Large intestine (tissue), 3 donors: ENCODE results near the gene PICALM. TPM values are rescaled to one million over a fixed set of nuclear protein-coding genes. Genes with fewer than 3 reads are reported as not detected.

Experiments used
- DNase-seq, 2 donors: peaks; one replicate each; pipeline versions ENCODE4 v3.0.0 to v3.0.0-alpha.2; 2013
- H3K27ac ChIP-seq: one replicate; pipeline ENCODE4 v1.5.1; 2013; ENCODE audit warnings: low read length
- H3K27me3 ChIP-seq: 2 replicates; pipeline ENCODE4 v1.6.1; 2013; ENCODE audit warnings: low read length; ENCODE audit not compliant: control insufficient read depth, insufficient read depth
- H3K36me3 ChIP-seq: 2 replicates; pipeline ENCODE4 v1.6.1; 2013; ENCODE audit warnings: low read length; ENCODE audit not compliant: control insufficient read depth, insufficient read depth
- H3K4me1 ChIP-seq: one replicate; pipeline ENCODE4 v1.6.1; 2013; ENCODE audit warnings: low read length; ENCODE audit not compliant: control insufficient read depth, insufficient read depth
- H3K4me3 ChIP-seq: one replicate; pipeline ENCODE4 v1.5.1; 2013; ENCODE audit warnings: low read length
- H3K9me3 ChIP-seq: one replicate; pipeline ENCODE4 v1.6.1; 2013; ENCODE audit warnings: mild to moderate bottlenecking, low read depth, low read length, moderate library complexity; ENCODE audit not compliant: control insufficient read depth
- WGBS: methylation state at CpG from one replicate; pipeline ENCODE4 v1.1.5; 2013; ENCODE audit warnings: low lambda C conversion rate; ENCODE audit not compliant: insufficient coverage; 5-methylcytosine and 5-hydroxymethylcytosine counted together
- polyA plus RNA-seq: library from polyadenylated mRNA; unstranded; fragments of 120-200 nt; gene quantifications from one replicate; pipeline ENCODE4 v1.2.1, GENCODE V29; 2013

PICALM gene
- polyA plus RNA-seq, 1 donor = 177 TPM

- DNase-seq = peak; percentile 68 to 92
- H3K4me1 ChIP-seq = peaks cover 9% of the 10 kb centered on the region
- H3K27me3 ChIP-seq = no peaks in the 10 kb centered on the region
- peak overlapping the region; percentile 96 for H3K27ac ChIP-seq
- H3K36me3 ChIP-seq = no peaks in the 10 kb centered on the region
- peak overlapping the region; percentile 96 for H3K4me3 ChIP-seq
- H3K9me3 ChIP-seq = no peaks in the 10 kb centered on the region
- WGBS = 4% methylated on average over 3 of the region's 11 CpGs
Measured at GRCh38 chr11:86067009-86067850, 1.7 kb downstream of the PICALM start.

- Histone ChIP-seq H3K27me3 (no peaks in the 10 kb centered on the region), H3K9me3 (no peaks in the 10 kb centered on the region), H3K4me3 (peak overlapping the region; percentile 96), H3K27ac (peak overlapping the region; percentile 96), H3K4me1 (peaks cover 9% of the 10 kb centered on the region), H3K36me3 (no peaks in the 10 kb centered on the region)
- 0% methylated on average over 1 of the region's 5 CpGs for WGBS
- no peak for DNase-seq
Measured at GRCh38 chr11:86066657-86067008, 2.3 kb downstream of the PICALM start.

- no peak for DNase-seq
- Histone ChIP-seq H3K36me3 (no peaks in the 10 kb centered on the region), H3K9me3 (no peaks in the 10 kb centered on the region), H3K27ac (peak overlapping the region; percentile 96), H3K4me3 (peak overlapping the region; percentile 96), H3K4me1 (peaks cover 9% of the 10 kb centered on the region), H3K27me3 (no peaks in the 10 kb centered on the region)
- WGBS = 6% methylated on average over 3 of the region's 3 CpGs
Measured at GRCh38 chr11:86066033-86066432, 2.9 kb downstream of the PICALM start.

GRCh38 chr11:86064220-86064803 lies 4.6 kb downstream of the PICALM start:
- H3K9me3 ChIP-seq = no peaks in the 10 kb centered on the region
- no peaks in the 10 kb centered on the region for H3K27me3 ChIP-seq
- no peak for DNase-seq
- peaks cover under 1% of the 10 kb centered on the region for H3K4me1 ChIP-seq
- H3K36me3 ChIP-seq = no peaks in the 10 kb centered on the region
- WGBS = no CpG with 5 or more reads among the region's 5 CpGs
- no peak overlapping the region for H3K27ac ChIP-seq
- no peak overlapping the region for H3K4me3 ChIP-seq

DNA sequence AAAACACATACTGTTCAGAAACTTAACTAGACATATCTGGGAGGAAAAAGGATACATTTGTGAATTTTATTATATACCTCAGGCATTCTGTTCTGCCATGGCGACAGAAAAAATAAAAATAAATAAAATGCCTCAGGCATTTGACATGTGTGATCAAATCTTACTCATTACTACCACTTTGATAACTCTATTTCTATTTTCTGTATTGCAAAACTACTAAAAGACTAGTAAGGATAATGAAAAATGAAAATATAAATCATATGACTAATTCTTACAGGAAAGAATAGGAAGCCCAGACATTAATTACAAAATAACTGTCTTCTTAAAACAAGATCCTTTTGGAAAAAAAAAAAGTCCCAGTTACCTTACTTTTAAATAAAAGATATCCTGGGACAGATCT lies 5.3 kb downstream of the PICALM start:
- H3K27ac ChIP-seq = no peak overlapping the region
- no peaks in the 10 kb centered on the region for H3K4me1 ChIP-seq
- H3K4me3 ChIP-seq = no peak overlapping the region
- no peak for DNase-seq
- no peaks in the 10 kb centered on the region for H3K36me3 ChIP-seq
- no peaks in the 10 kb centered on the region for H3K9me3 ChIP-seq
- no peaks in the 10 kb centered on the region for H3K27me3 ChIP-seq
- WGBS = 88% methylated on average over 1 of the region's 1 CpG

- H3K4me1 ChIP-seq = no peaks in the 10 kb centered on the region
- H3K27me3 ChIP-seq = no peaks in the 10 kb centered on the region
- no peak overlapping the region for H3K27ac ChIP-seq
- H3K36me3 ChIP-seq = no peaks in the 10 kb centered on the region
- no peaks in the 10 kb centered on the region for H3K9me3 ChIP-seq
- 83% methylated on average over 1 of the region's 3 CpGs for WGBS
- no peak for DNase-seq
- no peak overlapping the region for H3K4me3 ChIP-seq
Measured at GRCh38 chr11:86062719-86063118, 6.2 kb downstream of the PICALM start.

- Histone ChIP-seq H3K9me3 (no peaks in the 10 kb centered on the region), H3K27me3 (no peaks in the 10 kb centered on the region), H3K4me1 (no peaks in the 10 kb centered on the region), H3K4me3 (no peak overlapping the region), H3K27ac (no peak overlapping the region), H3K36me3 (no peaks in the 10 kb centered on the region)
- 94% methylated on average over 5 of the region's 11 CpGs for WGBS
- no peak for DNase-seq
Measured at GRCh38 chr11:86061483-86062205, 7.2 kb downstream of the PICALM start.

GRCh38 chr11:86060544-86060943 lies 8.3 kb downstream of the PICALM start:
- no peaks in the 10 kb centered on the region for H3K27me3 ChIP-seq
- no peaks in the 10 kb centered on the region for H3K4me1 ChIP-seq
- no peak overlapping the region for H3K27ac ChIP-seq
- no peak overlapping the region for H3K4me3 ChIP-seq
- no peak for DNase-seq
- no peaks in the 10 kb centered on the region for H3K9me3 ChIP-seq
- H3K36me3 ChIP-seq = no peaks in the 10 kb centered on the region

DNA sequence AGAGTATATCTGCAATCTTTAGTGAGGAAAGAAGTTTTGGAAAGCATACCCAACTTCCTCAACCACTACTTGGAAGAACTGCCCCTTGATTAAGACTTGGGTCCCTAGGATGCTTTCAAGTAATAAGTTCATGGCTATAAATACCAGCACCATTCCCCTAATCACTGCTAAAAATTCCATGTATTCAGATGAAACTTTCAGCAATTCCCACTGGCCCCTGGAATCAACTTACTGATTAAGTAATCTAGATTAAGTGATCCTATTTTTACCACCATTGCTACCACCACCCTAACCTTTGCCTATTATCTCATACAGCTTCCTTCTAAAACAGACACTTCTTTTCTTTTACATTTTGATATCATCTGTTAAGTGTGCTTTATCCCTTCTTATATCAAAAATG lies 10.5 kb downstream of the PICALM start:
- H3K4me3 ChIP-seq = no peak overlapping the region
- no peaks in the 10 kb centered on the region for H3K4me1 ChIP-seq
- H3K27me3 ChIP-seq = no peaks in the 10 kb centered on the region
- no peak for DNase-seq
- no peaks in the 10 kb centered on the region for H3K36me3 ChIP-seq
- no peak overlapping the region for H3K27ac ChIP-seq
- no peaks in the 10 kb centered on the region for H3K9me3 ChIP-seq

- WGBS = no CpG with 5 or more reads among the region's 1 CpG
- Histone ChIP-seq H3K27me3 (no peaks in the 10 kb centered on the region), H3K4me1 (no peaks in the 10 kb centered on the region)
Measured at GRCh38 chr11:86056351-86056854, 12.5 kb downstream of the PICALM start.

More at GRCh38 chr11:86056351-86056854, 12.5 kb downstream of the PICALM start:
- H3K4me3 ChIP-seq = no peak overlapping the region
- DNase-seq = no peak
- H3K36me3 ChIP-seq = no peaks in the 10 kb centered on the region
- H3K27ac ChIP-seq = no peak overlapping the region
- no peaks in the 10 kb centered on the region for H3K9me3 ChIP-seq
